ENCODE measurements around the gene NBR1. TPM values are rescaled to one million over a fixed set of nuclear protein-coding genes. Genes with fewer than 3 reads are reported as not detected.
"Not testable (repeated sequence)": the region's sequence is repeated elsewhere in the genome, so short reads cannot be mapped to it uniquely, and the experiment has no call there.

The NBR1 gene
- total and polyA plus RNA-seq, 4 donors, result 52.3 to 99.1 (median 74.5) TPM

DNA sequence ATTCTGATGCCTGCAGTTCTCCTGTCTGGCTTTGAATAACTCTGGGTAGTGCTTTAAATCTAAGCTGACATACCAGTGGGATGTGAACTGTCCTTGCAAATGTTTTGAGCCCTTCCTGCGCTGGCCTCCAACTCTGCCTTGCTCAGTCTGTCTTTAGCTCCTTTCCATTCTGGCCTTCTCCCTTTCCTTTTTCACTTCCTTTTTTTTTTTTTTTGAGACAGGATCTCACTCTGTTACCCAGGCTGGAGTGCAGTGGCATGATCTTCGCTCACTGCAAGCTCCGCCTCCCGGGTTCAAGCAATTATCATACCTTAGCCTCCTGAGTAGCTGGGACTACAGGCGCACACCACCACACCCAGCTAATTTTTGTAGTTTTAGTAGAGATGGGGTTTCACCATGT lies 37.6 kb upstream of the NBR1 start:
- H3K9me3 ChIP-seq (ENCODE audit: control insufficient read depth, low read length); intact Hi-C loops (cut with DNase I); H3K4me3 ChIP-seq (ENCODE audit: low read length in 2 of 2); H3K36me3 ChIP-seq (ENCODE audit: control insufficient read depth in 1 of 2, insufficient read depth in 2 of 2, low read length in 1 of 2); H3K4me1 ChIP-seq (ENCODE audit: control insufficient read depth in 1 of 2, insufficient read depth in 2 of 2, low read length in 2 of 2); H3K27me3 ChIP-seq (ENCODE audit: control insufficient read depth in 1 of 2, insufficient read depth in 2 of 2, low read length in 1 of 2); ATAC-seq (ENCODE audit: low FRiP score); H3K27ac ChIP-seq (ENCODE audit: low read depth in 1 of 2, low read length in 2 of 2): not testable (repeated sequence)
- DNase-seq, result peak in 1 of 2 donors; percentile 24
- WGBS, 2 donors, result 96 to 97% methylated on average over 5 of the region's 5 CpGs

DNA sequence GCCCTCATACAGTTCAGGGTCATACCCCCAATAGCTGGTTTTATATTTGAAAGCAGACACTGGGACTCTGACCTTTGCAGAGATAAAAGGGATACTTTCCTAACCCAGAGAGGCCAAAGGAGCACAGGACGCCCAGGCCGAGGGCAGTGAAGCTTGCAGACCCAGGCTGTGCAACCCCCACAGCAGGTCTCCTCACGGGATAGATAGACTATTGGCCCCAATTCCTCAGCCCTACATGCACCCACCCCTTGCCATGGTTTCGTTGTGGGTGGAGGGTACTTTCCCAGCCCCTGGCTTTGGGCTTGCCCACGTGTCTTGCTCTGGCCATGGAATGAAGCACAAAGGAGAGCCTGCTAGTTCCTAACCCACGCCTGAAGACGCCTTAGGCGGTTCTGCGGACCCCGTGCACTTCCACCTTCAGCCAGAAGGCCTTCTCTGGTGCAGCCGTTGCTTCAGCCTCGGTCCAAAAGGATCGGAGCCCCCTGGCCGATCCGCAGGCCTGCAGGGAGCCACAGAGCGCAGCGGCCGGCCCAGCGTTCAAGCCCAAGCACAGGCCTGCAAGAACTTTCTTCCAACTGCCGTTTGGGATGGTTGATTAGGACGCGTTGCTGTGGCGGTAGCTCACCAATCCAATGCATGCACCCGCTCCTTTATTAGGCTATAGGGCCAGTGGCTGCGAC lies 36.1 kb upstream of the NBR1 start:
- H3K4me3 ChIP-seq (ENCODE audit: low read length in 2 of 2), result no peak overlapping the region
- no peaks in the 10 kb centered on the region for H3K4me1 ChIP-seq (ENCODE audit: control insufficient read depth in 1 of 2, insufficient read depth in 2 of 2, low read length in 2 of 2)
- DNase-seq (peak in 1 of 2 donors; percentile 49), ATAC-seq (ENCODE audit: low FRiP score) (no peak)
- intact Hi-C loops (cut with DNase I), result no loop called here
- no peaks in the 10 kb centered on the region for H3K36me3 ChIP-seq (ENCODE audit: control insufficient read depth in 1 of 2, insufficient read depth in 2 of 2, low read length in 1 of 2)
- H3K9me3 ChIP-seq (ENCODE audit: control insufficient read depth, low read length), result no peaks in the 10 kb centered on the region
- H3K27ac ChIP-seq (ENCODE audit: low read depth in 1 of 2, low read length in 2 of 2), result no peak overlapping the region
- no peaks in the 10 kb centered on the region for H3K27me3 ChIP-seq (ENCODE audit: control insufficient read depth in 1 of 2, insufficient read depth in 2 of 2, low read length in 1 of 2)
- 94 to 95% methylated on average over 25 of the region's 25 CpGs for WGBS, 2 donors

DNA sequence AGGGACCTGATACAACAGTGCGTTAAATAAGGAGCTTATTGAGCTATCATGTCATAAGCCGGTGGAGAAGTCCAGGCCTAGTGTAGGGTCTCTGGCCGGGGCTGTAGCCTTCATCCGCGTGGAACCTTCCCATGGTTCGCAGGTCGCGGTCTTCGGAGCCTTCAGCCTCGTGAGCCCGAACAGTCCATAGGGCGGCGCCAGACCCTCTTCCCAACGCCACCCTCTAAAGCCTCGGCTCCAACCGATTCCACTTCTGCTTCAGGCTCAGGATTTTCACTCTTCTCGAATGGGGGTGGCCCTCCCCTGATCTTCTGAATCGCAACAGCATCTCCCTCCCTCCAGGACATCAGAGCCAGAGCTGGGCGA lies 35.6 kb upstream of the NBR1 start:
- 94 to 95% methylated on average over 19 of the region's 19 CpGs for WGBS, 2 donors
- H3K27ac ChIP-seq (ENCODE audit: low read depth in 1 of 2, low read length in 2 of 2), result no peak overlapping the region
- H3K4me1 ChIP-seq (ENCODE audit: control insufficient read depth in 1 of 2, insufficient read depth in 2 of 2, low read length in 2 of 2), result no peaks in the 10 kb centered on the region
- DNase-seq (peak in 1 of 2 donors; percentile 48), ATAC-seq (ENCODE audit: low FRiP score) (no peak)
- intact Hi-C loops (cut with DNase I), result no loop called here
- H3K9me3 ChIP-seq (ENCODE audit: control insufficient read depth, low read length), result no peaks in the 10 kb centered on the region
- no peak overlapping the region for H3K4me3 ChIP-seq (ENCODE audit: low read length in 2 of 2)
- H3K36me3 ChIP-seq (ENCODE audit: control insufficient read depth in 1 of 2, insufficient read depth in 2 of 2, low read length in 1 of 2), result no peaks in the 10 kb centered on the region
- no peaks in the 10 kb centered on the region for H3K27me3 ChIP-seq (ENCODE audit: control insufficient read depth in 1 of 2, insufficient read depth in 2 of 2, low read length in 1 of 2)

DNA sequence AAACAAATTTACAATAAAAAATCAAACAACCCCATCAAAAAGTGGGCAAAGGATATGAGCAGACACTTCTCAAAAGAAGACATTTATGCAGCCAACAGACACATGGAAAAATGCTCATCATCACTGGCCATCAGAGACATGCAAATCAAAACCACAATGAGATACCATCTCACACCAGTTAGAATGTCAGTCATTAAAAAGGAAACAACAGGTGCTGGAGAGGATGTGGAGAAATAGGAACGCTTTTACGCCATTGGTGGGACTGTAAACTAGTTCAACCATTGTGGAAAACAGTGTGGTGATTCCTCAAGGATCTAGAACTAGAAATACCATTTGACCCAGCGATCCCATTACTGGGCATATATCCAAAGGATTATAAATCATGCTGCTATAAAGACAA lies 34.4 kb upstream of the NBR1 start:
- H3K36me3 ChIP-seq (ENCODE audit: control insufficient read depth in 1 of 2, insufficient read depth in 2 of 2, low read length in 1 of 2); H3K27me3 ChIP-seq (ENCODE audit: control insufficient read depth in 1 of 2, insufficient read depth in 2 of 2, low read length in 1 of 2); ATAC-seq (ENCODE audit: low FRiP score); H3K27ac ChIP-seq (ENCODE audit: low read depth in 1 of 2, low read length in 2 of 2); H3K9me3 ChIP-seq (ENCODE audit: control insufficient read depth, low read length); H3K4me3 ChIP-seq (ENCODE audit: low read length in 2 of 2); H3K4me1 ChIP-seq (ENCODE audit: control insufficient read depth in 1 of 2, insufficient read depth in 2 of 2, low read length in 2 of 2); intact Hi-C loops (cut with DNase I); DNase-seq: not testable (repeated sequence)
- WGBS, 2 donors, result 73 to 85% methylated on average over 3 of the region's 3 CpGs

DNA sequence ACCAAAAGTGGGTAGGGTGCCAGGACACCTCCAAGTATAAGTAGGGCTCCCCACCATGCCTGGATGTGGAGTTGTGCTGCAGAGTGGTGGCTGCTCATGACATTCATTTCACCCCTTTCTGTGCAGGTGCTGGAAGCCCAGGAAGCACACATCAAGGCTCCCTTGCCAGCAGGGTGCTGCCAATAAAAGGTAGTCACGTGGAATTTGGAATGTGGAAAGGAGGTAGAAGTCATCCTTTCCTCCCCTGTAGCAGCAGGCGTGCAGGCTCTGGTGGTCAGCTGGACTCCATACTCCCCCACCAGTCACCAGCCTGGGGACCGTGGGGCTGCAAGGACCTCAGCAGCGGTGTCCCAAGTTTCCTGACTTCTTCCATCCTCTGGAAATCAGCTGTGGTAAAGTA lies 32.5 kb upstream of the NBR1 start:
- H3K4me1 ChIP-seq (ENCODE audit: control insufficient read depth in 1 of 2, insufficient read depth in 2 of 2, low read length in 2 of 2); H3K27ac ChIP-seq (ENCODE audit: low read depth in 1 of 2, low read length in 2 of 2); H3K36me3 ChIP-seq (ENCODE audit: control insufficient read depth in 1 of 2, insufficient read depth in 2 of 2, low read length in 1 of 2); H3K9me3 ChIP-seq (ENCODE audit: control insufficient read depth, low read length); intact Hi-C loops (cut with DNase I); H3K27me3 ChIP-seq (ENCODE audit: control insufficient read depth in 1 of 2, insufficient read depth in 2 of 2, low read length in 1 of 2); H3K4me3 ChIP-seq (ENCODE audit: low read length in 2 of 2); ATAC-seq (ENCODE audit: low FRiP score): not testable (repeated sequence)
- 77 to 87% methylated on average over 4 of the region's 4 CpGs for WGBS, 2 donors
- DNase-seq, result peak in 1 of 2 donors; percentile 40

DNA sequence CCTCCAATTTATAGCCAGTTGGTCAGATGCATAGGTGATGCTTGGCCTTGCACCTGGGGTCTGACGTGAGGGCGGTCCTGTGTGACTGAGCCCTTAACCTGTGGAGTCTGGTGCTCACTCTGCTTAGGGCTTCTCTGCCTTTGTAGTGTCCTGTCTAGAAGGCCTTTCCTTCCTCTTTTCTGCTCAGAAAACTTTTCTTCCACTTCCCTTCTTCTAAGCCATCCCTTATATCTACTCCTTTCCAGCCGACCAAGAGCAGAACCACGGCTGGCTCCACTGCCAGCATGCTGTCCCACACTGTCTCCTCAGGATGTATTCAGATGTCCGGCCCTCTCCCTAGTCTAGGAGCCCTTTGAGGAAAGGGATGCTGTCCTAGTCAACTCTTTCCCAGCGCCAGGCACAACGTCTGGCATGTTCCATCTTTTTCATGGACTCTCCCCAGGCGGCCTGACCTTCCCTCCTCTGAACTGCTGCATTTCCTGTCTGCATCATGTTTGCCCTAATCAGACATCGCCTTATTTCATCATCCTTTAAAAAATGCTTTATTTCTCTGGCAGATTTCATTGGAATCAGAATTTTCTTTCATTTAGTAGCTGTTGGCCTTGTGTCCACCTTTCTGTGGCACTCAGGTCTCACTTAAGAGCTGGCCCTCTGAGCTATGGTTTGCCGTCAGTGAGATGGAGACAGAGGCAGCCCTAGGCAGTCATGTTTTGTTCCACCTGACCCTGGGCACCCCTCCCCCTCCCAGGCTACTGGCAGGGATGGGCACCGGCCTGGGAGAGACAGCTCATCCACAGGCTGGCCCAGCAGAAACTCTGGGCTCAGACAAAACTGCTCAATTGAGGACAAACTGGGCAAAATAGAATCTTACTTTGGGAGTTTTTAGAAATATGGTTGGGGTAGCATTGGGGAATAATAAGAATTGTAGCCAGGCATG lies 30.4 kb upstream of the NBR1 start:
- no peak overlapping the region for H3K4me3 ChIP-seq (ENCODE audit: low read length in 2 of 2)
- 84 to 92% methylated on average over 11 of the region's 11 CpGs for WGBS, 2 donors
- no peaks in the 10 kb centered on the region for H3K9me3 ChIP-seq (ENCODE audit: control insufficient read depth, low read length)
- no peaks in the 10 kb centered on the region for H3K36me3 ChIP-seq (ENCODE audit: control insufficient read depth in 1 of 2, insufficient read depth in 2 of 2, low read length in 1 of 2)
- no peak overlapping the region for H3K27ac ChIP-seq (ENCODE audit: low read depth in 1 of 2, low read length in 2 of 2)
- H3K27me3 ChIP-seq (ENCODE audit: control insufficient read depth in 1 of 2, insufficient read depth in 2 of 2, low read length in 1 of 2), result no peaks in the 10 kb centered on the region
- intact Hi-C loops (cut with DNase I), result no loop called here
- ATAC-seq (ENCODE audit: low FRiP score), result no peak
- DNase-seq, result peak in 1 of 2 donors; percentile 49
- no peaks in the 10 kb centered on the region for H3K4me1 ChIP-seq (ENCODE audit: control insufficient read depth in 1 of 2, insufficient read depth in 2 of 2, low read length in 2 of 2)

DNA sequence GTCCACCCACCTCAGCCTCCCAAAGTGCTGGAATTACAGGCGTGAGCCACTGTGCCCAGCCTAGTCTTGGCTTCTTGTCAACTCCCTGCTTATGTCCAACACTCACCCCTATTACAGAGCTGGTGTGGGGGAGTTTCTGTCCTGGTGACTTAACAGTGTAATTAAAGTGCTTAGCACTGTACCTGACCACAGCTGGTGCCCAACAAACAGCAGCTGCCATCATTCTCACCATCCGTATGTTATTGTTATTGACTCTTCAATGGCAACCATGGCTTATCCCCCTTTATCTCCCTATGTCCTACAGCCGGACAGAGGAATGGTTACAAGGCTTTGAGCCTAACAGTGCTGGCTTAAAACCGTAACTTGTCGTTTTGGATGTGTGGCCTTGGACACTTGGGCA lies 28.9 kb upstream of the NBR1 start:
- H3K4me3 ChIP-seq (ENCODE audit: low read length in 2 of 2), result no peak overlapping the region
- H3K36me3 ChIP-seq (ENCODE audit: control insufficient read depth in 1 of 2, insufficient read depth in 2 of 2, low read length in 1 of 2), result no peaks in the 10 kb centered on the region
- H3K27me3 ChIP-seq (ENCODE audit: control insufficient read depth in 1 of 2, insufficient read depth in 2 of 2, low read length in 1 of 2), result no peaks in the 10 kb centered on the region
- H3K27ac ChIP-seq (ENCODE audit: low read depth in 1 of 2, low read length in 2 of 2), result no peak overlapping the region
- no peaks in the 10 kb centered on the region for H3K4me1 ChIP-seq (ENCODE audit: control insufficient read depth in 1 of 2, insufficient read depth in 2 of 2, low read length in 2 of 2)
- no peak for DNase-seq
- no peaks in the 10 kb centered on the region for H3K9me3 ChIP-seq (ENCODE audit: control insufficient read depth, low read length)
- intact Hi-C loops (cut with DNase I), result no loop called here
- ATAC-seq (ENCODE audit: low FRiP score), result no peak
- 91 to 93% methylated on average over 5 of the region's 5 CpGs for WGBS, 2 donors

DNA sequence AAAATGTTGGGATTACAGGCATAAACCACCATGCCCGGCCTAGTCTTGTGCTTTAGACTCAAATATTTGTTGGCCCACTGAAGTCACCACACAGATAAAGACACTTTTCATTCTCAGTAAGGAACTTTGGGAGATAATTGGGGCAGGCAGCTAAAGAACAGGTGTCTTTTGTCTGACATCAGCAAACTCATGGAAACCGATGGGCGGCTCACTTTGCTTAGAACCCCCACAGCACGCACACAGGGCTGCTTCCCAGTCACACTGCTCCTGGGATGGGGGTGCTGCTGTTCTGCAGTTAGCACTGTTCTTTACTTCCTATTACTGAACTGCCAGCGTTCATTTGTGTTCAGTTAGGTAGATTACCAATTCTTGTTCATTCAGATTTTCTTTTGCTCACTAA lies 27.8 kb upstream of the NBR1 start:
- no peaks in the 10 kb centered on the region for H3K9me3 ChIP-seq (ENCODE audit: control insufficient read depth, low read length)

DNA sequence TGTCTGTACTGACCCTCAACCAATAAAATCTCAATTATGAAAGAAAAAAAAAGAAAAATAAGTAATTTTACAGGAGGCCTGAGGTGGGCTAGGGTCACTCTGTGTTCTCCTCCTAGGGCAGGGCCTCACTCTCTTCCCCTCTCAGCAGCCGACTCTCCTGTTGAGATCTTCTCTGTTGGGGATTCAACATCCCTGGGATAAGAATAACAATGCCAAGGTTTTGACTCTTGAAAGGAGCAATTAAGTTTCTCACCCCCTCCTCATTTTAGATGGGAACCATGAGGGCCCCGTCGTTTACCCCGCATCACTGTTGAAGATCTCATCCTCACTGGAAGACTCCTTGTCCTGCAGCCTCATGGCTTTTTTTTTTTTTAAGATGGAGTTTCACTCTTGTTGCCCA lies 24.4 kb upstream of the NBR1 start:
- intact Hi-C loops (cut with DNase I), result no loop called here
- 87% methylated on average over 4 of the region's 4 CpGs for WGBS, 2 donors
- Histone ChIP-seq H3K27ac (ENCODE audit: low read depth in 1 of 2, low read length in 2 of 2) (no peak overlapping the region), H3K4me1 (ENCODE audit: control insufficient read depth in 1 of 2, insufficient read depth in 2 of 2, low read length in 2 of 2) (no peaks in the 10 kb centered on the region), H3K4me3 (ENCODE audit: low read length in 2 of 2) (no peak overlapping the region), H3K36me3 (ENCODE audit: control insufficient read depth in 1 of 2, insufficient read depth in 2 of 2, low read length in 1 of 2) (no peaks in the 10 kb centered on the region), H3K27me3 (ENCODE audit: control insufficient read depth in 1 of 2, insufficient read depth in 2 of 2, low read length in 1 of 2) (no peaks in the 10 kb centered on the region), H3K9me3 (ENCODE audit: control insufficient read depth, low read length) (no peaks in the 10 kb centered on the region)
- ATAC-seq (ENCODE audit: low FRiP score) (no peak), DNase-seq (no peak)

More for the DNA sequence above, 27.8 kb upstream of the NBR1 start:
- intact Hi-C loops (cut with DNase I), result no loop called here
- Histone ChIP-seq H3K36me3 (ENCODE audit: control insufficient read depth in 1 of 2, insufficient read depth in 2 of 2, low read length in 1 of 2) (no peaks in the 10 kb centered on the region), H3K27me3 (ENCODE audit: control insufficient read depth in 1 of 2, insufficient read depth in 2 of 2, low read length in 1 of 2) (no peaks in the 10 kb centered on the region), H3K4me1 (ENCODE audit: control insufficient read depth in 1 of 2, insufficient read depth in 2 of 2, low read length in 2 of 2) (no peaks in the 10 kb centered on the region), H3K27ac (ENCODE audit: low read depth in 1 of 2, low read length in 2 of 2) (no peak overlapping the region), H3K4me3 (ENCODE audit: low read length in 2 of 2) (no peak overlapping the region)
- ATAC-seq (ENCODE audit: low FRiP score) (no peak), DNase-seq (no peak)
- 93 to 95% methylated on average over 5 of the region's 5 CpGs for WGBS, 2 donors
